Measurements from ENCODE around the gene CREB3L2.

- no peak for TF ChIP-seq CTCF (conservative IDR thresholded peaks at IDR 0.05; ENCODE audit: low read depth, low read length)
- no peak for TF ChIP-seq POLR2A (IDR thresholded peaks at IDR 0.05; ENCODE audit: low read depth, low read length)
- no peak for TF ChIP-seq MXI1 (IDR thresholded peaks at IDR 0.05; ENCODE audit: borderline replicate concordance, low read depth, low read length)
Measured at GRCh38 chr7:138033241-138033640, 31.4 kb upstream of the CREB3L2 start.
